ENCODE measurements around the gene XRCC6.

- TF ChIP-seq POLR2A (IDR thresholded peaks at IDR 0.05) = no peak
- TF ChIP-seq, protein P1, sequence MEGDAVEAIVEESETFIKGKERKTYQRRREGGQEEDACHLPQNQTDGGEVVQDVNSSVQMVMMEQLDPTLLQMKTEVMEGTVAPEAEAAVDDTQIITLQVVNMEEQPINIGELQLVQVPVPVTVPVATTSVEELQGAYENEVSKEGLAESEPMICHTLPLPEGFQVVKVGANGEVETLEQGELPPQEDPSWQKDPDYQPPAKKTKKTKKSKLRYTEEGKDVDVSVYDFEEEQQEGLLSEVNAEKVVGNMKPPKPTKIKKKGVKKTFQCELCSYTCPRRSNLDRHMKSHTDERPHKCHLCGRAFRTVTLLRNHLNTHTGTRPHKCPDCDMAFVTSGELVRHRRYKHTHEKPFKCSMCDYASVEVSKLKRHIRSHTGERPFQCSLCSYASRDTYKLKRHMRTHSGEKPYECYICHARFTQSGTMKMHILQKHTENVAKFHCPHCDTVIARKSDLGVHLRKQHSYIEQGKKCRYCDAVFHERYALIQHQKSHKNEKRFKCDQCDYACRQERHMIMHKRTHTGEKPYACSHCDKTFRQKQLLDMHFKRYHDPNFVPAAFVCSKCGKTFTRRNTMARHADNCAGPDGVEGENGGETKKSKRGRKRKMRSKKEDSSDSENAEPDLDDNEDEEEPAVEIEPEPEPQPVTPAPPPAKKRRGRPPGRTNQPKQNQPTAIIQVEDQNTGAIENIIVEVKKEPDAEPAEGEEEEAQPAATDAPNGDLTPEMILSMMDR (IDR thresholded peaks at IDR 0.05) = no peak
Measured at GRCh38 chr22:41696703-41697102, 75.6 kb downstream of the XRCC6 start.

All from adrenal gland (tissue), 5 donors.